ENCODE data around the gene ARID3B. TPM values are rescaled to one million over a fixed set of nuclear protein-coding genes. Genes with fewer than 3 reads are reported as not detected.

The ARID3B gene
- total RNA-seq, 1 donor from 2014 or later = 2.5 TPM

- Mint-ChIP-seq H3K9me3 (ENCODE audit: low read depth) (no peaks in the 10 kb centered on the region), H3K27ac (ENCODE audit: unreplicated experiment) (no peak overlapping the region), H3K27me3 (ENCODE audit: low read depth) (no peaks in the 10 kb centered on the region), H3K4me1 (ENCODE audit: low read depth) (no peaks in the 10 kb centered on the region), H3K4me3 (ENCODE audit: unreplicated experiment) (no peak overlapping the region), H3K36me3 (ENCODE audit: low read depth) (peaks cover 2% of the 10 kb centered on the region)
- no peak for DNase-seq (ENCODE audit: low spot score)
- no peak for TF ChIP-seq CTCF (IDR thresholded peaks at IDR 0.05)
Observed at GRCh38 chr15:74502301-74502700, 38.7 kb upstream of the ARID3B start.

- Mint-ChIP-seq H3K4me1 (ENCODE audit: low read depth) (no peaks in the 10 kb centered on the region), H3K4me3 (ENCODE audit: unreplicated experiment) (no peak overlapping the region), H3K27ac (ENCODE audit: unreplicated experiment) (no peak overlapping the region), H3K27me3 (ENCODE audit: low read depth) (no peaks in the 10 kb centered on the region), H3K9me3 (ENCODE audit: low read depth) (no peaks in the 10 kb centered on the region), H3K36me3 (ENCODE audit: low read depth) (peaks cover 2% of the 10 kb centered on the region)
- TF ChIP-seq CTCF (IDR thresholded peaks at IDR 0.05) = no peak
- DNase-seq (ENCODE audit: low spot score) = no peak
Observed at GRCh38 chr15:74504418-74504817, 36.6 kb upstream of the ARID3B start.

- Mint-ChIP-seq H3K27ac (ENCODE audit: unreplicated experiment) (no peak overlapping the region), H3K4me3 (ENCODE audit: unreplicated experiment) (no peak overlapping the region), H3K36me3 (ENCODE audit: low read depth) (peaks cover 2% of the 10 kb centered on the region), H3K4me1 (ENCODE audit: low read depth) (no peaks in the 10 kb centered on the region), H3K27me3 (ENCODE audit: low read depth) (no peaks in the 10 kb centered on the region), H3K9me3 (ENCODE audit: low read depth) (no peaks in the 10 kb centered on the region)
- DNase-seq (ENCODE audit: low spot score) = no peak
- TF ChIP-seq CTCF (IDR thresholded peaks at IDR 0.05) = no peak
Observed at GRCh38 chr15:74504836-74505235, 36.2 kb upstream of the ARID3B start.

DNA sequence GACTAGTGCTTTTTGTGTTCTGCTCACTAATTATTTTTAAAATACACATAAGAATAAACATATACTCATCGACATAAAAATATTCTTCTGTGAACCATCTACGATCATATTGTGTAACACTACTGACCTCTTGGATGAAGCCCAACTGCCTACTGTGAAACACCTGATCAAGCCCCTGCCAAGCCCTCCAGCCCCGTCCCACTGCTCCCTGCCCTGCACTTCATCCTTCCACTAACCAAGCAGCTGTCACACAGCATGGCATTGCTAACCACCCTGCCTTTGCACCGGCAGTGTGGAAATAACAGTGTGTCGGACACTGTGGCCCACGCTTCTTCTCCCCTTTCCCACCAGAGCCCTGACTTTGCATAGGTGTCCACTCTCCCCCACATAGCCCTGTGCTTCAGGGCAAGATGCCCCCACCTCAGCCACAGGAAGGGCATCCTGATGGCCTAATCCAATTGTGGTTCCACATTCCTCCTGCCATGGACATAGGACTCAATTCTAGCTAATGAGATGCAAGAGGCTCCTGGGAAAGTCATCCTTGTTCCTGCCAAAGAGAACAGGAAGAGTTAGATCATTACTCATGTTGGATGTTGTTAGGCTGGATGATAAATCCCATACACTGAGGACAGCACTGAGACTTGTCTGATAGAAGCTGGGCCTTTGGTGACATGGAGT lies 35.0 kb upstream of the ARID3B start:
- H3K4me1 Mint-ChIP-seq (ENCODE audit: low read depth) = no peaks in the 10 kb centered on the region
- H3K27ac Mint-ChIP-seq (ENCODE audit: unreplicated experiment) = no peak overlapping the region
- H3K27me3 Mint-ChIP-seq (ENCODE audit: low read depth) = no peaks in the 10 kb centered on the region
- peaks cover 2% of the 10 kb centered on the region for H3K36me3 Mint-ChIP-seq (ENCODE audit: low read depth)
- H3K4me3 Mint-ChIP-seq (ENCODE audit: unreplicated experiment) = no peak overlapping the region
- H3K9me3 Mint-ChIP-seq (ENCODE audit: low read depth) = no peaks in the 10 kb centered on the region
- no peak for DNase-seq (ENCODE audit: low spot score)
- TF ChIP-seq CTCF (IDR thresholded peaks at IDR 0.05) = no peak

DNA sequence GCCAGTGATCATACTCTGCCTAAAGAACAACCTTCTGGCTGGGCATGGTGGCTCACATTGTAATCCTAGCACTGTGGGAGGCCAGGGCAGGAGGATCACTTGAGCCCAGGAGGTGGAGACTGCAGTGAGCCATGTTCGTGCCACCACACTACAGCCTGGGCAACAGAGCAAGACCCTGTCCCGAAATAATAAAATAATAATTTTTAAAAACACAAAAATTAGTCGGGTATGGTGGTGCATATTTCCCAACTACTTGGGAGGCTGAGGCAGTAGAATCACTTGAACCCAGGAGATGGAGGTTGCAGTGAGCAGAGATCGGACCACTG lies 34.5 kb upstream of the ARID3B start:
- H3K4me1 Mint-ChIP-seq (ENCODE audit: low read depth) = no peaks in the 10 kb centered on the region
- H3K27ac Mint-ChIP-seq (ENCODE audit: unreplicated experiment) = no peak overlapping the region
- no peaks in the 10 kb centered on the region for H3K27me3 Mint-ChIP-seq (ENCODE audit: low read depth)
- TF ChIP-seq CTCF (IDR thresholded peaks at IDR 0.05) = no peak
- no peaks in the 10 kb centered on the region for H3K9me3 Mint-ChIP-seq (ENCODE audit: low read depth)
- H3K36me3 Mint-ChIP-seq (ENCODE audit: low read depth) = peaks cover 2% of the 10 kb centered on the region
- no peak overlapping the region for H3K4me3 Mint-ChIP-seq (ENCODE audit: unreplicated experiment)
- DNase-seq (ENCODE audit: low spot score) = no peak

Data from chondrocyte (in vitro differentiated cells).